IPS-NIHi7 (cell line): ENCODE measurements around the gene TSPAN17.

Experiments
- DNase-seq: peaks from one replicate; pipeline ENCODE4 v3.0.0; 2012; ENCODE audit warnings: mixed read lengths; ENCODE audit errors: extremely low spot score

TSPAN17 gene

DNA sequence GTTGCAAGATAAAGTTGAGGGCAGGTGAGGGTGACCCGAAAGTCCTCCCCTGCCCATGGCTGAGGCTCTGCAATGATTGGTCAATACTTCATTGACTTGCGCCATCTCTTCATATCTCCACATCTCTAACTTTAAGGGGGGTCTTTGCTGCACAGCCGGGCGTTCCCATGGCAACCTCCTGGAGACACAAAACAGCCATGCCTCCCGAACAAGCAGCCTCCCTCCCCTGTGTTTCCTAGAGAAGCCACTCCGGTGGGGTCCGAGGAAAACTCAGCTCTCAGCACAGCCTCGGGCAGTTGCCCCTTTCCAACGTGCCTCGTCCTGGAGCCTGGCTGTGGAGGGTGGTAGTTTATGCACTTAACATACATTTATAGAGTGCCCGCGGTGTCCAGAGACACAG lies 57.5 kb downstream of the TSPAN17 start:
- DNase-seq = no peak
